ENCODE results near the gene GNG14. TPM values are rescaled to one million over a fixed set of nuclear protein-coding genes. Genes with fewer than 3 reads are reported as not detected.

GNG14 gene
- total RNA-seq, 1 experiment from 2014 or later: not detected

DNA sequence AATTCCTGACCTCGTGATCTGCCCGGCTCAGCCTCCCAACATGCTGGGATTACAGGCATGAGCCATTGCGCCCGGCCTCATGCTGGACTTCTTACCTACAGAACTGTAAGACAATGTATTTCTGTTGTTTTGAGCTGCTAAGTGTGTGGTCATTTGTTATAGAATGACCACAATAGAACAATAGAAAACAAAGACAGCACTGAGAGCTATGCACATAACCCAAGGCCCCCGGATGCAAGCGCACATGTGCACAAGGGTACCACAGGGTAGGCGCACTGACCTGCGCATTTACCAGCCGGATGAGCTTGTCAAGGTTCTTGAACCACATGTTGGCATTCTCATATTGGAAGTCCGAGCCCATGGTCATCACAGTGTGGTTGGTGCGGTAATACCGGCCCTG, 26.8 kb upstream of the GNG14 start:
- H3K27ac ChIP-seq (ENCODE audit: insufficient read length, low read depth, low read length): no peak overlapping the region
- H2BK5ac ChIP-seq (ENCODE audit: insufficient read length, low read length): no peak overlapping the region
- H4K5ac ChIP-seq (ENCODE audit: insufficient read length, low read depth, low read length): no peak overlapping the region
- no peaks in the 10 kb centered on the region for H3K9me3 Mint-ChIP-seq
- no peaks in the 10 kb centered on the region for H3K4me1 ChIP-seq (ENCODE audit: insufficient read depth, low read length)
- H2AFZ ChIP-seq (ENCODE audit: low read length): no peak overlapping the region
- peaks cover 19 to 52% (median 50%) of the 10 kb centered on the region in 3 experiments for H3K36me3 Mint-ChIP-seq (ENCODE audit: insufficient read depth in 1 of 3, low read depth in 3 of 3)
- H3K56ac ChIP-seq (ENCODE audit: insufficient read length, low read depth, low read length): no peak overlapping the region
- no peaks in the 10 kb centered on the region; the same call in 1 of the 2 replicates for H3K27me3 Mint-ChIP-seq (ENCODE audit: low read depth)
- H3K23me2 ChIP-seq (ENCODE audit: insufficient read length, low read depth, low read length, poor library complexity, severe bottlenecking): peaks cover under 1% of the 10 kb centered on the region
- no peaks in the 10 kb centered on the region for H4K20me1 ChIP-seq (ENCODE audit: control insufficient read depth, insufficient read depth, insufficient read length)
- no peak overlapping the region for H3K4me3 Mint-ChIP-seq
- H3T11ph ChIP-seq (ENCODE audit: low read length): no peak overlapping the region
- no peak overlapping the region for H2BK120ac ChIP-seq (ENCODE audit: low read depth, low read length, poor library complexity, severe bottlenecking)
- WGBS (ENCODE audit: extremely low coverage, insufficient read length, low lambda C conversion rate): no CpG with 5 or more reads among the region's 12 CpGs
- H4K91ac ChIP-seq (ENCODE audit: insufficient read length, low read depth, low read length): no peak overlapping the region
- no peak overlapping the region for H2BK12ac ChIP-seq (ENCODE audit: insufficient read length, low read depth, low read length)
- H4K8ac ChIP-seq (replicated peaks; ENCODE audit: insufficient read length, low read depth, low read length): no peak overlapping the region
- H2AK5ac ChIP-seq (ENCODE audit: insufficient read length, low read length): no peak overlapping the region
- no peak overlapping the region for H3K23ac ChIP-seq (ENCODE audit: insufficient read length, low read depth, low read length)
- TF ChIP-seq, protein P1, sequence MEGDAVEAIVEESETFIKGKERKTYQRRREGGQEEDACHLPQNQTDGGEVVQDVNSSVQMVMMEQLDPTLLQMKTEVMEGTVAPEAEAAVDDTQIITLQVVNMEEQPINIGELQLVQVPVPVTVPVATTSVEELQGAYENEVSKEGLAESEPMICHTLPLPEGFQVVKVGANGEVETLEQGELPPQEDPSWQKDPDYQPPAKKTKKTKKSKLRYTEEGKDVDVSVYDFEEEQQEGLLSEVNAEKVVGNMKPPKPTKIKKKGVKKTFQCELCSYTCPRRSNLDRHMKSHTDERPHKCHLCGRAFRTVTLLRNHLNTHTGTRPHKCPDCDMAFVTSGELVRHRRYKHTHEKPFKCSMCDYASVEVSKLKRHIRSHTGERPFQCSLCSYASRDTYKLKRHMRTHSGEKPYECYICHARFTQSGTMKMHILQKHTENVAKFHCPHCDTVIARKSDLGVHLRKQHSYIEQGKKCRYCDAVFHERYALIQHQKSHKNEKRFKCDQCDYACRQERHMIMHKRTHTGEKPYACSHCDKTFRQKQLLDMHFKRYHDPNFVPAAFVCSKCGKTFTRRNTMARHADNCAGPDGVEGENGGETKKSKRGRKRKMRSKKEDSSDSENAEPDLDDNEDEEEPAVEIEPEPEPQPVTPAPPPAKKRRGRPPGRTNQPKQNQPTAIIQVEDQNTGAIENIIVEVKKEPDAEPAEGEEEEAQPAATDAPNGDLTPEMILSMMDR (conservative IDR thresholded peaks at IDR 0.05): no peak
- no peak overlapping the region for H2BK20ac ChIP-seq (ENCODE audit: low read depth, low read length, poor library complexity, severe bottlenecking)
- no peak overlapping the region for H3K4ac ChIP-seq (ENCODE audit: low read depth, low read length)
- no peak for DNase-seq
- no peak overlapping the region for H3K18ac ChIP-seq (ENCODE audit: insufficient read length, low read depth, low read length)
- H3K4me2 ChIP-seq (ENCODE audit: insufficient read depth, insufficient read length, low read length): no peak overlapping the region
- H3K9ac ChIP-seq (ENCODE audit: extremely low read depth, insufficient read length, low read length): no peak overlapping the region
- no peaks in the 10 kb centered on the region for H3K79me1 ChIP-seq (ENCODE audit: insufficient read depth, low read depth, low read length, poor library complexity, severe bottlenecking)
- no peaks in the 10 kb centered on the region for H3K9me3 ChIP-seq (ENCODE audit: control insufficient read depth, low read depth, low read length)
- H2BK15ac ChIP-seq (ENCODE audit: low read depth, low read length): no peak overlapping the region
- H3K27me3 ChIP-seq (ENCODE audit: insufficient read depth, low read length): no peaks in the 10 kb centered on the region
- no peaks in the 10 kb centered on the region; the same call in 1 of the 2 replicates for H3K79me2 ChIP-seq (ENCODE audit: insufficient read depth, low read length)
- H3K27ac Mint-ChIP-seq: no peak overlapping the region
- H3K4me1 Mint-ChIP-seq: peaks cover 4 to 21% of the 10 kb centered on the region in 2 experiments
- no peak overlapping the region for H3K14ac ChIP-seq (ENCODE audit: insufficient read depth, low read length)
